GM12878 (cell line): ENCODE data around the gene MTFMT. TPM values are rescaled to one million over a fixed set of nuclear protein-coding genes. Genes with fewer than 3 reads are reported as not detected.

Experiments
- ATAC-seq: fragments of 200-7000 bp; cut with Tn5 transposase; 3 replicates; pipeline ENCODE4 v1.9.1; 2020; ENCODE audit warnings: mild to moderate bottlenecking, moderate library complexity
- BruUV-seq: library from RNA; stranded (reverse); fragments of 400-500 nt; replicated peaks from 2 replicates; lab custom pipeline; 2021; lab: Mats Ljungman, UMichigan
- CTCF ChIA-PET: fragments of 300-600 bp; sonication (Branson Sonifier 250); formaldehyde crosslinking; extraction: SDS; loops from one replicate; lab custom pipeline; 2021; ENCODE audit warnings: inconsistent platforms; lab: Yijun Ruan, JAX
- POLR2A ChIA-PET: fragments of 350-600 bp; formaldehyde crosslinking; extraction: SDS; loops from one replicate; lab custom pipeline; 2021; ENCODE audit warnings: inconsistent platforms; lab: Charles Lee
- RAD21 ChIA-PET: fragments of 300-600 bp; sonication (Branson Sonifier 250); formaldehyde crosslinking; loops from one replicate; lab custom pipeline; 2023; ENCODE audit warnings: antibody characterized with exemption; ENCODE audit not compliant: unreplicated experiment; lab: Charles Lee
- SMC1A ChIA-PET: fragments of 300-600 bp; sonication (Branson Sonifier 250); formaldehyde crosslinking; loops from one replicate; lab custom pipeline; 2023; ENCODE audit not compliant: unreplicated experiment, uncharacterized antibody; lab: Charles Lee
- DNase-seq: peaks from one replicate; pipeline ENCODE4 v3.0.0-alpha.2; 2011; ENCODE audit warnings: low read depth, low spot score
- FAIRE-seq: peaks from 3 replicates; lab custom pipeline; 2011; peaks lifted over from hg19 to GRCh38; lab: Jason Lieb, UNC
- H2AFZ ChIP-seq: 2 replicates; pipeline ENCODE4 v1.6.0; 2011; ENCODE audit warnings: low read depth, low read length, control low read depth; ENCODE audit not compliant: control insufficient read depth
- H3K27ac ChIP-seq: 2 replicates; pipeline ENCODE4 v1.5.1; 2011; ENCODE audit warnings: control low read depth; ENCODE audit not compliant: control insufficient read depth, insufficient read depth
- H3K27me3 ChIP-seq, 2 experiments: replicated peaks in 1 of 2; 2 replicates each; pipeline versions ENCODE4 v1.6.0 to v1.6.1; 2011; ENCODE audit warnings: low read length in 1 of 2; ENCODE audit not compliant: control insufficient read depth in 2 of 2, insufficient read depth in 2 of 2
- H3K36me3 ChIP-seq, 2 experiments: 2 replicates each; pipeline ENCODE4 v1.5.1; 2011; ENCODE audit warnings: low read length in 1 of 2; ENCODE audit not compliant: control insufficient read depth in 2 of 2, insufficient read depth in 2 of 2
- H3K4me1 ChIP-seq: 2 replicates; pipeline ENCODE4 v1.6.1; 2011; ENCODE audit warnings: mild to moderate bottlenecking, low read length, moderate library complexity, mixed read lengths; ENCODE audit not compliant: control insufficient read depth, insufficient read depth
- H3K4me2 ChIP-seq: 2 replicates; pipeline ENCODE4 v1.6.0; 2011; ENCODE audit warnings: control low read depth; ENCODE audit not compliant: control insufficient read depth, insufficient read depth
- H3K4me3 ChIP-seq: fragments of 200-600 bp; sonication (generic); 2 replicates; pipeline ENCODE4 v1.5.1; 2016
- H3K79me2 ChIP-seq: 2 replicates; pipeline ENCODE4 v1.6.0; 2011; ENCODE audit warnings: low read length; ENCODE audit not compliant: control insufficient read depth, insufficient read depth
- H3K9ac ChIP-seq: 2 replicates; pipeline ENCODE4 v1.8.0; 2011; ENCODE audit warnings: low read length, control low read depth, mixed read lengths; ENCODE audit not compliant: control insufficient read depth, insufficient read depth
- H3K9me3 ChIP-seq: replicated peaks from 3 replicates; pipeline ENCODE4 v1.5.1; 2011; ENCODE audit warnings: mild to moderate bottlenecking, low read length; ENCODE audit not compliant: control insufficient read depth, insufficient read depth
- H4K20me1 ChIP-seq: 2 replicates; pipeline ENCODE4 v1.6.0; 2011; ENCODE audit not compliant: control insufficient read depth, insufficient read depth
- CHD4 ChIP-seq: fragments of 200-600 bp; sonication (generic); IDR thresholded peaks from 2 replicates; pipeline ENCODE4 v1.6.1; 2016; ENCODE audit warnings: mild to moderate bottlenecking
- EGR1 ChIP-seq, 2 experiments: IDR thresholded peaks; 1 replicate in 1 of 2; 2 replicates in 1 of 2; pipeline ENCODE4 v1.6.1; 2011 to 2012; ENCODE audit warnings: low read depth in 2 of 2, low read length in 2 of 2, borderline replicate concordance in 1 of 2, mild to moderate bottlenecking in 1 of 2, moderate library complexity in 1 of 2
- ELK1 ChIP-seq: IDR thresholded peaks from 2 replicates; pipeline ENCODE4 v1.6.1; 2012; ENCODE audit warnings: low read depth, low read length, improper control_type of control experiment
- ETV6 ChIP-seq, 2 experiments: fragments of 450-650 bp in 1 of 2; IDR thresholded peaks in 1 of 2; conservative IDR thresholded peaks in 1 of 2; 2 replicates each; pipeline ENCODE4 v1.6.1; 2014; ENCODE audit warnings: antibody characterized with exemption in 1 of 2, borderline replicate concordance in 1 of 2, low read depth in 1 of 2, mild to moderate bottlenecking in 1 of 2, moderate library complexity in 1 of 2
- REST ChIP-seq: IDR thresholded peaks from 2 replicates; pipeline ENCODE4 v1.6.1; 2012; ENCODE audit warnings: mild to moderate bottlenecking, low read depth, low read length
- SMAD1 ChIP-seq: fragments of 450-650 bp; IDR thresholded peaks from 2 replicates; pipeline ENCODE4 v1.6.1; 2018; ENCODE audit warnings: mild to moderate bottlenecking, low read depth; ENCODE audit not compliant: partially characterized antibody
- SMAD5 ChIP-seq: IDR thresholded peaks from 2 replicates; pipeline ENCODE4 v1.6.1; 2016; ENCODE audit warnings: antibody characterized with exemption, low read depth
- SMARCA5 ChIP-seq: fragments of 450-650 bp; IDR thresholded peaks from 2 replicates; pipeline ENCODE4 v1.6.1; 2017; ENCODE audit warnings: mild to moderate bottlenecking
- ZNF24 ChIP-seq: fragments of 450-650 bp; IDR thresholded peaks from 2 replicates; pipeline ENCODE4 v1.6.1; 2017; ENCODE audit warnings: antibody characterized with exemption, mild to moderate bottlenecking
- ZNF622 ChIP-seq: fragments of 450-650 bp; IDR thresholded peaks from 2 replicates; pipeline ENCODE4 v1.6.1; 2017; ENCODE audit warnings: mild to moderate bottlenecking, inconsistent platforms
- WGBS: methylation state at CpG from one replicate; pipeline ENCODE4 v1.1.6; 2016; ENCODE audit warnings: low lambda C conversion rate; ENCODE audit not compliant: insufficient replicate concordance, insufficient coverage; ENCODE audit errors: missing lambda C conversion rate; 5-methylcytosine and 5-hydroxymethylcytosine counted together
- in situ Hi-C: fragments of 300-500 bp; cut with MboI; formaldehyde crosslinking; loops from 9 replicates; pipeline ENCODE4 v1.14.3; 2018; ENCODE audit warnings: mixed read lengths
- intact Hi-C: fragments of 100-400 bp; cut with micrococcal nuclease; formaldehyde crosslinking; loops from one replicate; pipeline ENCODE4 v1.14.2; 2022; ENCODE audit not compliant: unreplicated experiment
- polyA plus RNA-seq, 11 experiments: library from polyadenylated mRNA; depleted of rRNA in 4 of 11; unstranded in 6 of 11; stranded (reverse) in 5 of 11; fragments of >200 nt; fragmentation: Nextera tagmentation in 4 of 11; fragmentation: Illumina TruSeq in 1 of 11; extraction: Ambion mirVana in 4 of 11; extraction: Trizol in 1 of 11; gene quantifications; 1 replicate in 1 of 11; 2 replicates in 10 of 11; pipeline versions ENCODE4 v1.2.1 to v1.2.3, GENCODE V29; 2011 to 2016; ENCODE audit warnings: inconsistent platforms in 2 of 11, missing spikeins in 2 of 11, low read depth in 1 of 11
- total RNA-seq, 4 experiments: library from RNA; depleted of rRNA in 3 of 4; stranded (reverse); fragments of >200 nt in 3 of 4; fragmentation: Illumina TruSeq in 1 of 4; extraction: Trizol in 1 of 4; gene quantifications; 2 replicates each; pipeline versions ENCODE4 v1.2.1 to v1.2.3, GENCODE V29; 2013 to 2021
- TF ChIP-seq, protein P1 (sequence below): fragments of 450-650 bp; formaldehyde crosslinking; IDR thresholded peaks from 2 replicates; pipeline ENCODE4 v1.5.0; 2022; ENCODE audit warnings: mild to moderate bottlenecking, missing genetic modification characterization
- TF ChIP-seq, protein P2 (sequence below): fragments of 450-650 bp; conservative IDR thresholded peaks from 2 replicates; pipeline ENCODE4 v1.6.1; 2017; ENCODE audit warnings: mild to moderate bottlenecking, moderate library complexity

The MTFMT gene
- total and polyA plus RNA-seq, 10 of the 15 experiments (the other 5 are each of a cell fraction or from before 2014, with no cell fraction given): 1.7 to 29.8 (median 17.4) TPM

DNA sequence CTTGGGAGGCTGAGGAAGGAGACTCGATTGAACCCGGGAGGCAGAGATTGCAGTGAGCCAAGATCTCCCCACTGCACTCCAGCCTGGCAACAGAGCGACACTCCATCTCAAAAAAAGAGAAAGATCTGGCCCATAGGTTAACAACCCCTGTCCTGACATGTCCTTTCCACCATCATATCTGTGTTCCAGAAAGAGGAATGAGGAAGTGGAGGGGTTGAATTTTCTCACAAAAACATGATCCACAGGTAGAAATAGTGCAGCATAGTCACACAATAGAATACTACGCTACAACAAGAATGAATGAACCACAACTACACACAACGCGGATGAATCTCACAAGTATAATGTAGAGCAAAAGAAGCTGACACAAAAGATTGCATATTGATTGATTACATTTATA is 11.0 kb upstream of the MTFMT start:
- Histone ChIP-seq H3K4me3 (no peak overlapping the region), H2AFZ (no peak overlapping the region), H3K9me3 (no peaks in the 10 kb centered on the region), H3K9ac (no peak overlapping the region), H3K27me3 (no peaks in the 10 kb centered on the region), H3K36me3 (no peaks in the 10 kb centered on the region), H3K4me2 (no peak overlapping the region), H3K27ac (no peak overlapping the region), H3K4me1 (no peaks in the 10 kb centered on the region), H4K20me1 (no peaks in the 10 kb centered on the region), H3K79me2 (no peaks in the 10 kb centered on the region)
- ATAC-seq: no peak
- ChIA-PET RAD21 (no interaction called here), SMC1A (no interaction called here), CTCF (no interaction called here), POLR2A (no interaction called here)
- intact Hi-C loops (no loop called here), in situ Hi-C loops (no loop called here)
- no TSS peak for BruUV-seq
- DNase-seq: no peak
- WGBS: 89% methylated on average over 6 of the region's 6 CpGs
- no peak for FAIRE-seq
- TF ChIP-seq, protein P1, sequence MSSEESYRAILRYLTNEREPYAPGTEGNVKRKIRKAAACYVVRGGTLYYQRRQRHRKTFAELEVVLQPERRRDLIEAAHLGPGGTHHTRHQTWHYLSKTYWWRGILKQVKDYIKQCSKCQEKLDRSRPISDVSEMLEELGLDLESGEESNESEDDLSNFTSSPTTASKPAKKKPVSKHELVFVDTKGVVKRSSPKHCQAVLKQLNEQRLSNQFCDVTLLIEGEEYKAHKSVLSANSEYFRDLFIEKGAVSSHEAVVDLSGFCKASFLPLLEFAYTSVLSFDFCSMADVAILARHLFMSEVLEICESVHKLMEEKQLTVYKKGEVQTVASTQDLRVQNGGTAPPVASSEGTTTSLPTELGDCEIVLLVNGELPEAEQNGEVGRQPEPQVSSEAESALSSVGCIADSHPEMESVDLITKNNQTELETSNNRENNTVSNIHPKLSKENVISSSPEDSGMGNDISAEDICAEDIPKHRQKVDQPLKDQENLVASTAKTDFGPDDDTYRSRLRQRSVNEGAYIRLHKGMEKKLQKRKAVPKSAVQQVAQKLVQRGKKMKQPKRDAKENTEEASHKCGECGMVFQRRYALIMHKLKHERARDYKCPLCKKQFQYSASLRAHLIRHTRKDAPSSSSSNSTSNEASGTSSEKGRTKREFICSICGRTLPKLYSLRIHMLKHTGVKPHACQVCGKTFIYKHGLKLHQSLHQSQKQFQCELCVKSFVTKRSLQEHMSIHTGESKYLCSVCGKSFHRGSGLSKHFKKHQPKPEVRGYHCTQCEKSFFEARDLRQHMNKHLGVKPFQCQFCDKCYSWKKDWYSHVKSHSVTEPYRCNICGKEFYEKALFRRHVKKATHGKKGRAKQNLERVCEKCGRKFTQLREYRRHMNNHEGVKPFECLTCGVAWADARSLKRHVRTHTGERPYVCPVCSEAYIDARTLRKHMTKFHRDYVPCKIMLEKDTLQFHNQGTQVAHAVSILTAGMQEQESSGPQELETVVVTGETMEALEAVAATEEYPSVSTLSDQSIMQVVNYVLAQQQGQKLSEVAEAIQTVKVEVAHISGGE: no peak
- TF ChIP-seq ZNF622 (no peak), ELK1 (no peak), ZNF24 (no peak), CHD4 (no peak), SMAD1 (no peak), EGR1 (IDR thresholded peaks at IDR 0.05; ENCODE audit: borderline replicate concordance in 1 of 2, low read depth in 2 of 2, low read length in 2 of 2) (no peak), SMAD5 (no peak), SMARCA5 (no peak), ETV6 (conservative IDR thresholded peaks at IDR 0.05 in 1 of 2, IDR thresholded peaks at IDR 0.05 in 1 of 2; ENCODE audit: borderline replicate concordance in 1 of 2, low read depth in 1 of 2) (no peak), REST (no peak)
- TF ChIP-seq, protein P2, sequence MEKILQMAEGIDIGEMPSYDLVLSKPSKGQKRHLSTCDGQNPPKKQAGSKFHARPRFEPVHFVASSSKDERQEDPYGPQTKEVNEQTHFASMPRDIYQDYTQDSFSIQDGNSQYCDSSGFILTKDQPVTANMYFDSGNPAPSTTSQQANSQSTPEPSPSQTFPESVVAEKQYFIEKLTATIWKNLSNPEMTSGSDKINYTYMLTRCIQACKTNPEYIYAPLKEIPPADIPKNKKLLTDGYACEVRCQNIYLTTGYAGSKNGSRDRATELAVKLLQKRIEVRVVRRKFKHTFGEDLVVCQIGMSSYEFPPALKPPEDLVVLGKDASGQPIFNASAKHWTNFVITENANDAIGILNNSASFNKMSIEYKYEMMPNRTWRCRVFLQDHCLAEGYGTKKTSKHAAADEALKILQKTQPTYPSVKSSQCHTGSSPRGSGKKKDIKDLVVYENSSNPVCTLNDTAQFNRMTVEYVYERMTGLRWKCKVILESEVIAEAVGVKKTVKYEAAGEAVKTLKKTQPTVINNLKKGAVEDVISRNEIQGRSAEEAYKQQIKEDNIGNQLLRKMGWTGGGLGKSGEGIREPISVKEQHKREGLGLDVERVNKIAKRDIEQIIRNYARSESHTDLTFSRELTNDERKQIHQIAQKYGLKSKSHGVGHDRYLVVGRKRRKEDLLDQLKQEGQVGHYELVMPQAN: no peak
